ENCODE measurements around the gene SDC3.

Gene SDC3

DNA sequence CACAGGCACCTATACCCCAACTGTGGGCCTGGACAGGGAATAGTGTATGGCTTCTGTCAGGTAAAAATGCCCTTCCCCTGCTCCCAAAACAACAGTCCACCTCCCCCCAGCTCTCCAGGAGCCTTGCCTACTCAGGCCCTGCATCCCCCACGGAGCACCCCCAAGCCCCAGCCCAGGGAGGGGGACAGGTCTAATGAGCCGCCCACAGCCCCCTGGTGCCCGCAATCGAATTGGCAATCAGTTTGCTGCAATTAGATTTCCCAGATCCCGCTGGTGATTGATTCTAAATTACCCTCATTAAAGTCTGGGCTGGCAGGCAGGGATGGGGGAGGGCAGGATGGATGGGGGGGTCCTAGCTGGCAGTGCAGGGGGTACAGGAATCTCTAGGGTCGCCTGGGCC lies 8.1 kb downstream of the SDC3 start:
- no peak overlapping the region for H3K4me3 ChIP-seq (replicated peaks; ENCODE audit: low read depth, low read length)
- DNase-seq (ENCODE audit: extremely low read depth, low read depth), result no peak
- TF ChIP-seq, protein P1, sequence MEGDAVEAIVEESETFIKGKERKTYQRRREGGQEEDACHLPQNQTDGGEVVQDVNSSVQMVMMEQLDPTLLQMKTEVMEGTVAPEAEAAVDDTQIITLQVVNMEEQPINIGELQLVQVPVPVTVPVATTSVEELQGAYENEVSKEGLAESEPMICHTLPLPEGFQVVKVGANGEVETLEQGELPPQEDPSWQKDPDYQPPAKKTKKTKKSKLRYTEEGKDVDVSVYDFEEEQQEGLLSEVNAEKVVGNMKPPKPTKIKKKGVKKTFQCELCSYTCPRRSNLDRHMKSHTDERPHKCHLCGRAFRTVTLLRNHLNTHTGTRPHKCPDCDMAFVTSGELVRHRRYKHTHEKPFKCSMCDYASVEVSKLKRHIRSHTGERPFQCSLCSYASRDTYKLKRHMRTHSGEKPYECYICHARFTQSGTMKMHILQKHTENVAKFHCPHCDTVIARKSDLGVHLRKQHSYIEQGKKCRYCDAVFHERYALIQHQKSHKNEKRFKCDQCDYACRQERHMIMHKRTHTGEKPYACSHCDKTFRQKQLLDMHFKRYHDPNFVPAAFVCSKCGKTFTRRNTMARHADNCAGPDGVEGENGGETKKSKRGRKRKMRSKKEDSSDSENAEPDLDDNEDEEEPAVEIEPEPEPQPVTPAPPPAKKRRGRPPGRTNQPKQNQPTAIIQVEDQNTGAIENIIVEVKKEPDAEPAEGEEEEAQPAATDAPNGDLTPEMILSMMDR (IDR thresholded peaks at IDR 0.05; ENCODE audit: low read depth, low read length, missing control alignments), result no peak

- TF ChIP-seq, protein P1 (IDR thresholded peaks at IDR 0.05; ENCODE audit: low read depth, low read length, missing control alignments), result no peak
- no peak overlapping the region for H3K4me3 ChIP-seq (replicated peaks; ENCODE audit: low read depth, low read length)
- DNase-seq (ENCODE audit: extremely low read depth, low read depth), result no peak
These were observed 8.8 kb downstream of the SDC3 start for GRCh38 chr1:30899577-30900389.

- no peak overlapping the region for H3K4me3 ChIP-seq (replicated peaks; ENCODE audit: low read depth, low read length)
- TF ChIP-seq, protein P1 (IDR thresholded peaks at IDR 0.05; ENCODE audit: low read depth, low read length, missing control alignments), result no peak
- DNase-seq (ENCODE audit: extremely low read depth, low read depth), result no peak
These were observed 10.3 kb downstream of the SDC3 start for GRCh38 chr1:30898031-30898815.

DNA sequence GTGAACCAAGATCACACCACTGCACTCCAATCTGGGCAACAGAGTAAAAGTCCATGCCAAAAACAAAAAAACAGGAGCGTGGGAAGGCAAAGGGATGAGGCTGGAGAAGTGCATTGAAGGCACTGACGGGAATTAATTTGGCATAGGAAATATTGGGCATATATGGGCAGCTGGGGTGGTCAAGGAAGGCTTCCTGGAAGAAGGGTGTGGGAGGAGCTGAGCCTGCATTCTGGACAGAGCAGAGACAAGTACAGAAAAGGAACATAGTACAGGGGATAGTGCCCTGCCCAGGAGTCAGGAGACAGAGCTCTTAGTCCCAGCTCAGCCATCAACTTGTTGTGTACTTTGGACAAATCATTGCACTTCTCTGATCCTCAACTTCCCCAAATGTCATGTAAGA lies 11.7 kb downstream of the SDC3 start:
- TF ChIP-seq, protein P1 (IDR thresholded peaks at IDR 0.05; ENCODE audit: low read depth, low read length, missing control alignments), result no peak
- no peak overlapping the region for H3K4me3 ChIP-seq (replicated peaks; ENCODE audit: low read depth, low read length)
- DNase-seq (ENCODE audit: extremely low read depth, low read depth), result no peak

DNA sequence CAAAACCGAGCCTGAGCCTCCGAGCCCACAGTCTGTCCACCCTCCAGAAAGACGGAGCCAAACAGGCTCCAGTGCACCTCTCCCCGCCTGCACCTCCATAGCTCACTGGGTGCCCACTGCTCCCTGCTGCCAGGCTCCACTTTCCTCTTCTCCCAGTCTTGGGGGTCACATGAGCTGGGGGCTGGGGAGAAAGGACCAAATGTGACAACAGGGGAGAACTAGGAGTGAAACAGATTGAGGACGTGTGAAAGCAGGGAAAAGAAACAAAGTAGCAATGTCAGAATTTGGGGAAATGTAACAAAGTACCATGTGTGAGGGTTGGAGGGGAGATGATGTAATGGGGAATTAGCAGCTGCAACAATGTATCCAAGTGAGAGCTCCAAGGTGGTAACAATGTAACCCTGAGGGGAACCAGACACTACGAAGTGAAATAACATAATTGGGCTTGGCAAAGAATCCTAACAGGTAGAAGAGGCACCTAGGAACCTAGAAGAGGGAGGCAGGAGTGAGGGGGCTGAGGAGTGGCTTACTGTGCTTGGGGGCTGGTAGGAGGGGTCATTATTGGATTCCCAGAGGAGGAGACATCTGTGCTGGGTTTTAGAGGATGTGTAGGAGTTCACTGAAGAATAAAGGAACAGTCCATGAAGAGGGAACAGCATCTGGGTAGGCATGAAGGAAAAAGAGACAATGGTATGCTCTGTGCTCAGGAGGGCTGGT lies 12.5 kb downstream of the SDC3 start:
- DNase-seq (ENCODE audit: extremely low read depth, low read depth), result no peak
- TF ChIP-seq, protein P1 (IDR thresholded peaks at IDR 0.05; ENCODE audit: low read depth, low read length, missing control alignments), result no peak
- H3K4me3 ChIP-seq (replicated peaks; ENCODE audit: low read depth, low read length), result no peak overlapping the region

- no peak for DNase-seq (ENCODE audit: extremely low read depth, low read depth)
- H3K4me3 ChIP-seq (replicated peaks; ENCODE audit: low read depth, low read length), result no peak overlapping the region
- TF ChIP-seq, protein P1 (IDR thresholded peaks at IDR 0.05; ENCODE audit: low read depth, low read length, missing control alignments), result no peak
These were observed 13.1 kb downstream of the SDC3 start for GRCh38 chr1:30895382-30895943.
